ENCODE results near the gene CNGA3.

CNGA3 gene

DNA sequence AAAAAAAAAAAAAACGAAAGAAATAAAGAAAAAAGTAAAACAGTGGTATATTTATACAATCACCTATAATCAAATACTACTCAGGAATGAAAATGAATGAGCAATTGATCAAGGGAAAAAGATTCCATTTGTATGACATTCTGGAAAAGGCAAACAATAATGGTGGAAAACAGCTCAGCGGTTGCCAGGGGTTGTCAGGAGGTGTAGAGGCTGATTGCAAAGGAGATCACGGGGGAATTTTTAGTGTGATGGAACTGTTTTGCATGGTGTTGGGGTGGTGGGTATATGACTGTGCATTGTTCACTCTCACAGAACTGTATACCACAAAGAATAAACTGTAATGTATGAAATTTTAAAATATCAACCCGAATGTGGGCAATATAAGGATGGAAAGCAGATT lies 52.9 kb downstream of the CNGA3 start:
- H3K4me2 ChIP-seq (ENCODE audit: low read length) = no peak overlapping the region
- H3K9ac ChIP-seq (ENCODE audit: low read length) = no peak overlapping the region
- no peak overlapping the region for H3K4me3 ChIP-seq (ENCODE audit: low read depth, low read length, poor library complexity, severe bottlenecking)
- no peaks in the 10 kb centered on the region for H3K9me3 ChIP-seq (ENCODE audit: low read length)
- H3K9me2 ChIP-seq (ENCODE audit: low read depth, low read length) = no peaks in the 10 kb centered on the region
- H3F3A ChIP-seq (ENCODE audit: insufficient read depth, low read length) = no peaks in the 10 kb centered on the region
- no peaks in the 10 kb centered on the region for H3K4me1 ChIP-seq (ENCODE audit: insufficient read depth, low read length, severe bottlenecking)
- H2AFZ ChIP-seq (ENCODE audit: low read length) = no peak overlapping the region
- H3K27me3 ChIP-seq (ENCODE audit: insufficient read depth, low read length) = no peaks in the 10 kb centered on the region
- H3K36me3 ChIP-seq (ENCODE audit: insufficient read depth, low read length) = no peaks in the 10 kb centered on the region
- no peaks in the 10 kb centered on the region for H4K20me1 ChIP-seq (ENCODE audit: insufficient read depth, low read length)
- H3K79me2 ChIP-seq (ENCODE audit: insufficient read depth, low read length) = no peaks in the 10 kb centered on the region
- TF ChIP-seq, protein P1, sequence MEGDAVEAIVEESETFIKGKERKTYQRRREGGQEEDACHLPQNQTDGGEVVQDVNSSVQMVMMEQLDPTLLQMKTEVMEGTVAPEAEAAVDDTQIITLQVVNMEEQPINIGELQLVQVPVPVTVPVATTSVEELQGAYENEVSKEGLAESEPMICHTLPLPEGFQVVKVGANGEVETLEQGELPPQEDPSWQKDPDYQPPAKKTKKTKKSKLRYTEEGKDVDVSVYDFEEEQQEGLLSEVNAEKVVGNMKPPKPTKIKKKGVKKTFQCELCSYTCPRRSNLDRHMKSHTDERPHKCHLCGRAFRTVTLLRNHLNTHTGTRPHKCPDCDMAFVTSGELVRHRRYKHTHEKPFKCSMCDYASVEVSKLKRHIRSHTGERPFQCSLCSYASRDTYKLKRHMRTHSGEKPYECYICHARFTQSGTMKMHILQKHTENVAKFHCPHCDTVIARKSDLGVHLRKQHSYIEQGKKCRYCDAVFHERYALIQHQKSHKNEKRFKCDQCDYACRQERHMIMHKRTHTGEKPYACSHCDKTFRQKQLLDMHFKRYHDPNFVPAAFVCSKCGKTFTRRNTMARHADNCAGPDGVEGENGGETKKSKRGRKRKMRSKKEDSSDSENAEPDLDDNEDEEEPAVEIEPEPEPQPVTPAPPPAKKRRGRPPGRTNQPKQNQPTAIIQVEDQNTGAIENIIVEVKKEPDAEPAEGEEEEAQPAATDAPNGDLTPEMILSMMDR (IDR thresholded peaks at IDR 0.05; ENCODE audit: low read length) = no peak
- TF ChIP-seq EZH2 (IDR thresholded peaks at IDR 0.05; ENCODE audit: borderline replicate concordance, low read length) = no peak
- no peak overlapping the region for H3K27ac ChIP-seq (ENCODE audit: low read depth, low read length, poor library complexity, severe bottlenecking)

DNA sequence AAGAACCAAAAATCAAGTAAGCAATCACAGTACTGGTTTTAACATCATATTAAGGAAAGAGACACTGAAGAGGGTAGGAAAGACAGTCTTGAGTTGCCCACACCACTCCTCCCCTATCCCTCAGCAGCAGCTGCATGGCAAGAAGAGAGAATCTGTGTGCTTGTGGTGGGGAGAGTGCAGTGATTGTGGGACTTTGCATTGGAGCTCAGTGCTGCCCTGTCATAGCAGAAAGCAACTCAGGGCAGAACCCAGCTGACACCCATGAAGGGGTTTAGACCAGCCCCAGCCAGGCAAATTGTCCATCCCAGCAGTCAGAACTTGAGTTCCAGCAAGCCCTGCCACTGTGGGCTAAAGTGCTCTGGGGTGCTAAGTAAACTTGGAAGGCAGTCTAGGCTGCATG lies 57.6 kb downstream of the CNGA3 start:
- Histone ChIP-seq H2AFZ (ENCODE audit: low read length) (no peak overlapping the region), H3F3A (ENCODE audit: insufficient read depth, low read length) (no peaks in the 10 kb centered on the region), H3K4me1 (ENCODE audit: insufficient read depth, low read length, severe bottlenecking) (no peaks in the 10 kb centered on the region), H3K27me3 (ENCODE audit: insufficient read depth, low read length) (no peaks in the 10 kb centered on the region), H3K4me3 (ENCODE audit: low read depth, low read length, poor library complexity, severe bottlenecking) (no peak overlapping the region), H3K9me3 (ENCODE audit: low read length) (no peaks in the 10 kb centered on the region), H3K79me2 (ENCODE audit: insufficient read depth, low read length) (no peaks in the 10 kb centered on the region), H3K4me2 (ENCODE audit: low read length) (no peak overlapping the region), H3K9me2 (ENCODE audit: low read depth, low read length) (no peaks in the 10 kb centered on the region), H3K27ac (ENCODE audit: low read depth, low read length, poor library complexity, severe bottlenecking) (no peak overlapping the region), H4K20me1 (ENCODE audit: insufficient read depth, low read length) (no peaks in the 10 kb centered on the region), H3K36me3 (ENCODE audit: insufficient read depth, low read length) (no peaks in the 10 kb centered on the region), H3K9ac (ENCODE audit: low read length) (no peak overlapping the region)
- TF ChIP-seq, protein P1 (IDR thresholded peaks at IDR 0.05; ENCODE audit: low read length) = no peak
- no peak for TF ChIP-seq EZH2 (IDR thresholded peaks at IDR 0.05; ENCODE audit: borderline replicate concordance, low read length)

DNA sequence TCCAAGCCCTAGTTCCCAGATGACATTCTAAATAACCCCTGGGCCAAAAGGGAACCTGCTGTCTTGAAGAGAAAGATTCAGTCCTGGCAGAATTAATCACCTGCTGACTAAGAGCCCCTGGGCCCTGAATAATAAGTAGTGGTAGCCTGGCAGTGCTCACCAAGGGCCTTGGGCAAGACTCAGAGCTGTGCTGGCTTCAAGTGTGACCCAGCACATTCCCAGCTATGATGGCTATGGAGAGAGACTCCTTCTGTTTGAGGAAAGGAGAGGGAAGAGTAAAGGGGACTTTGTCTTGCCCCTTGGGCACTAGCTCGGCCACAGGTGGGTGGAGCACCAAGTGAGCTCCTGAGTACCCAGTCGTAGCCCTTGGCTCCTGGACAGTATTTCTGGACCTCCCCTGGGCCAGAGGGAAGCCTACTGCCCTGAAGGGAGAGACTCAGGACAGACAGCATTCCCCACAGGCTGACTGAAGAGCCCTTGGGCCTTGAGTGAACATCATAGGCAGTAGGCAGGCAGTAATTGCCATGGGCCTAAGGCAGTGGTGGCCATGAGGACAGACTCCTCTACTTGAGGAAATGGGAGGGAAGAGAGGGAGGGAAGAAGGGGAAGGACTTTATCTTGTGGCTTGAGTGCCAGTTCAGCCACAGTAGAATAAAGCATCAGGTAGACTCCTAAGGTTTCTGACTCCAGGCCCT lies 58.4 kb downstream of the CNGA3 start:
- H3K9ac ChIP-seq (ENCODE audit: low read length) = no peak overlapping the region
- no peaks in the 10 kb centered on the region for H3F3A ChIP-seq (ENCODE audit: insufficient read depth, low read length)
- no peaks in the 10 kb centered on the region for H3K4me1 ChIP-seq (ENCODE audit: insufficient read depth, low read length, severe bottlenecking)
- no peaks in the 10 kb centered on the region for H3K79me2 ChIP-seq (ENCODE audit: insufficient read depth, low read length)
- no peak overlapping the region for H3K4me2 ChIP-seq (ENCODE audit: low read length)
- no peaks in the 10 kb centered on the region for H3K9me3 ChIP-seq (ENCODE audit: low read length)
- no peaks in the 10 kb centered on the region for H4K20me1 ChIP-seq (ENCODE audit: insufficient read depth, low read length)
- no peak overlapping the region for H2AFZ ChIP-seq (ENCODE audit: low read length)
- H3K4me3 ChIP-seq (ENCODE audit: low read depth, low read length, poor library complexity, severe bottlenecking) = no peak overlapping the region
- no peaks in the 10 kb centered on the region for H3K9me2 ChIP-seq (ENCODE audit: low read depth, low read length)
- no peak for TF ChIP-seq EZH2 (IDR thresholded peaks at IDR 0.05; ENCODE audit: borderline replicate concordance, low read length)
- TF ChIP-seq, protein P1 (IDR thresholded peaks at IDR 0.05; ENCODE audit: low read length) = no peak
- no peak overlapping the region for H3K27ac ChIP-seq (ENCODE audit: low read depth, low read length, poor library complexity, severe bottlenecking)
- H3K36me3 ChIP-seq (ENCODE audit: insufficient read depth, low read length) = no peaks in the 10 kb centered on the region
- no peaks in the 10 kb centered on the region for H3K27me3 ChIP-seq (ENCODE audit: insufficient read depth, low read length)

Data from OCI-LY1 (cell line).